Measurements from ENCODE around the gene DIO1. TPM values are rescaled to one million over a fixed set of nuclear protein-coding genes. Genes with fewer than 3 reads are reported as not detected.
A peak's percentile ranks its signal among the peaks of the same experiment; 100 is the strongest.

Gene DIO1
- total and polyA plus RNA-seq, 9 of the 15 experiments (the other 6 are each of a cell fraction or from before 2014, with no cell fraction given): not detected

GRCh38 chr1:53889304-53890298 is 4.4 kb upstream of the DIO1 start, which contains the start of gene YIPF1 (continued):
- TF ChIP-seq ZBTB2 (IDR thresholded peaks at IDR 0.05) (0 out of 2 replicates have a peak, but pooled peaks have one; percentile 38), MAZ (CRISPR knock-in tag; conservative IDR thresholded peaks at IDR 0.05 in 1 of 2, IDR thresholded peaks at IDR 0.05 in 1 of 2) (peak; percentile 65 to 100), PHF20 (IDR thresholded peaks at IDR 0.05; ENCODE audit: partially characterized antibody) (peak; percentile 91), ARID3B (CRISPR knock-in tag; IDR thresholded peaks at IDR 0.05; ENCODE audit: borderline replicate concordance) (0 out of 2 replicates have a peak, but pooled peaks have one; percentile 28), HNRNPUL1 (IDR thresholded peaks at IDR 0.05; ENCODE audit: low read length) (no peak), TEAD1 (CRISPR knock-in tag; IDR thresholded peaks at IDR 0.05) (peak in 1 of 2 experiments; percentile 50; a peak in 1 of 4 replicates), GTF3C2 (IDR thresholded peaks at IDR 0.05; ENCODE audit: borderline replicate concordance, extremely low read depth, insufficient read length) (no peak), SRSF1 (IDR thresholded peaks at IDR 0.05; ENCODE audit: low read depth, low read length) (no peak), ARNT (IDR thresholded peaks at IDR 0.05) (peak in 1 of 2 experiments; percentile 68; a peak in 1 of 4 replicates), LCOR (CRISPR knock-in tag; IDR thresholded peaks at IDR 0.05) (no peak; the same call in 1 of the 2 replicates), HDAC2 (IDR thresholded peaks at IDR 0.05) (peak; percentile 100), RBM25 (IDR thresholded peaks at IDR 0.05; ENCODE audit: low read depth, low read length, severe bottlenecking) (peak; percentile 99), CBX5 (IDR thresholded peaks at IDR 0.05; ENCODE audit: borderline replicate concordance, low read depth) (0 out of 2 replicates have a peak, but pooled peaks have one; percentile 8), SIN3B (IDR thresholded peaks at IDR 0.05; ENCODE audit: low read depth) (peak; percentile 48; the same call in 1 of the 2 replicates), FUS (optimal IDR thresholded peaks at IDR 0.05; ENCODE audit: low read depth, low read length) (no peak), CTBP1 (IDR thresholded peaks at IDR 0.05; ENCODE audit: borderline replicate concordance) (peak; percentile 41; the same call in 1 of the 2 replicates), E2F8 (IDR thresholded peaks at IDR 0.05; ENCODE audit: low read depth, partially characterized antibody) (peak; percentile 66)
